ENCODE results near the gene ARHGEF1.

The ARHGEF1 gene

DNA sequence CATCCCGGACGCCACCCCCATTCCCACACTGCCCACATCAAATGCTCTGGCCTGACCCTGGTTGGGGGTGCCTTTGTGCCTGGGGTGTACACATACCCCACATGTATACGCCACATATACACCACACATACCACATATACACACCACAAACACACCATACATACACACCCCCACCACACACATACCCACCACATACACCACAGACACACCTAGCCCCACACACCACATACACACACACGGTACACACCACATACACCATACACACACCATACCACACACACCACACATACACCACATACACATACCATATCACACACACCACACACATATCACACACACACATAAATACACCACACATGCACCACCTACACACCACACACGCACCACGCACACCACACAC is 35.1 kb downstream of the ARHGEF1 start:
- FAIRE-seq: no peak
- no peak for DNase-seq (ENCODE audit: low spot score)

GRCh38 chr19:41918653-41919244 is 35.8 kb downstream of the ARHGEF1 start:
- DNase-seq (ENCODE audit: low spot score) (no peak), FAIRE-seq (peak; percentile 100)

DNA sequence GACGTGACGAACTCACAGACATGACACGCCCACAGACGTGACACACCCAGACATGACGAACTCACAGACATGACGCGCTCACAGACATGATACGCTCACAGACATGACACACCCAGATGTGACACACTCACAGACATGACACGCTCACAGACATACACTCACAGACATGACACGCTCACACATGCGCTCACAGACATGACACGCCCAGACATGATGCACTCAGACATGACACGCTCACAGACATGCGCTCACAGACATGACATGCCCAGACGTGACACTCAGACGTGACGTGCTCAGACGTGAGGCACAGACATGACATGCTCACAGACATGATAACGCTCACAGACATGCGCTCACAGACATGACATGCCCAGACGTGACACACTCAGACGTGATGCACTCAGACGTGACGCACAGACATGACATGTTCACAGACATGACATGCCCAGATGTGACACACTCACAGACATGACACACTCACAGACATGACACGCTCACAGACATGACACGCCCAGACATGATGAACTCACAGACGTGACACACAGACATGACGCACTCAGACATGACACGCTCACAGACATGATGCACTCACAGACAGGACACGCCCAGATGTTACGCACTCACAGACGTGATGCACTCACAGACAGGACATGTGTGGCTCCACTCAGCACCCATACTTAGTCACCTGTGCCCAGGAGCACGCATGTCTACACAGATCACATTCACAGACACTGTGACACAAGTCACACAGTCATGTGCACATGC is 37.1 kb downstream of the ARHGEF1 start:
- FAIRE-seq: peak; percentile 97
- no peak for DNase-seq (ENCODE audit: low spot score)

- DNase-seq (ENCODE audit: low spot score): no peak
- FAIRE-seq: no peak
Measured at GRCh38 chr19:41920882-41921576, 38.0 kb downstream of the ARHGEF1 start.

DNA sequence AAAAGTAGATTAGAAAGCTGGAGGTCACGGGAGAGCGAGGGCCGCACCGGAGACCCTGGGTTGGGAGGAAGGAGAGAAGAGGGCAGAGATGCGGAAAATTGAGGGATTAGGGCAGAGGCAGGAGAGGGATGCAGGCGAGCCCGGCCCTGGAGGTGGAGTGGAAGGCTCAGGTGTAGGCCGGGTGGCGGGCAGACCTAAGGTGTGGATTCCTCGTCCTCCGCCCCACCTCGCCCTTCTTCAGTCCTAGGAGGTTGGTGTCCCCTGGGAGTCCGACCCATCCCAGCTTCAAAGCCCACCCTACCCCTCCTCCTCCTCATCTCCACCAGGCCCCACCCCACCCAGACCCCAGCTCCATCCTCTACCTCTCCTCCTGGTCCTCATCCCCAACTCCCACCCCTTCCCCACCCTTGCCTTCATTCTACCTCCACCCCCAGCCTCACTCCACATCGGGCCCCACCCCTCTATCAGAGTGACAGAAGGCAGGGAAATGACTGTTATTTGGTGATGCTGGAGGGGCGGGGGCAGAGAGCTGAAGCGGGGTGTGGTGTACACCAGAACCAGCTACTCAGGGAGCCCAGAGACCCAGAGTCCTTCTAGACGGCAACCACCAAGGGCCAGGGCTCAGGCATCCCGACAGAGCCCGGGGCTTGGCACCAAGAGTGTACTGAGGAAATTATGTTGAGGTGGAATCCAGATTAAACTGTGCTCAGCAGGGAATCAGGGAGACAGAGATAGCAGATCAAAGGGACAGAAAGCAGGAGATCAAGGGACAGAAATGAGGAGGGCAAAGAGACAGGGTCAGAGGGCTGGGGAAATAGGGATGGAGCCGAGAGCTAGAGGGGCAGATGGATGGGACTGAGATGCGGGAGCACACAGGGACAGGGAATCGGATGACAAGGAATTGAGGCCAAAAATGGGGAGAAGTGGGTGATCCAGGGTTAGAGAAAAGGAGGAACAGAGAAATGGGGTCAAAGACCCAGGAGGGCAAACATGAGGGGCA is 38.9 kb downstream of the ARHGEF1 start:
- FAIRE-seq (no peak), DNase-seq (ENCODE audit: low spot score) (no peak)

DNA sequence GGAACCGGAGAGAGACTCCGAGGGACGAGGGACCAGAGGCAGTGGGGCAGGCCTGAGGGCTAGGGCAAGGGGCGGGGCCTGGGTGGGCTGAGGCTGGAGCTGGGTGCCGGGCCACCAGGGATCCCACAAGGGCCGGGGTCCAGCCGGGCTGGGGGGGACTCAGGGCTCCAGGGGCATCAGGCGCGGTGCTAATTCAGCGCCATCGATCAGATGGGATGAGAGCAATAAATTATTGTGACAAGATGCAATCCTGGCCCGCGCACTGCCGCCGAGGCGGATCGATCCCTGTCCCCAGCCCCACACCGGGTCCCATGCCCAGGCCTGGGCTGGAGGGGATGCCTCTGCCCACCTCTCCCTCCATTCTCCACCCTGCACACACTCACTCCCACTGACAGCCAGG is 39.6 kb downstream of the ARHGEF1 start:
- no peak for DNase-seq (ENCODE audit: low spot score)
- FAIRE-seq: no peak

GRCh38 chr19:41923045-41923788 is 40.2 kb downstream of the ARHGEF1 start:
- FAIRE-seq (no peak), DNase-seq (ENCODE audit: low spot score) (no peak)

DNA sequence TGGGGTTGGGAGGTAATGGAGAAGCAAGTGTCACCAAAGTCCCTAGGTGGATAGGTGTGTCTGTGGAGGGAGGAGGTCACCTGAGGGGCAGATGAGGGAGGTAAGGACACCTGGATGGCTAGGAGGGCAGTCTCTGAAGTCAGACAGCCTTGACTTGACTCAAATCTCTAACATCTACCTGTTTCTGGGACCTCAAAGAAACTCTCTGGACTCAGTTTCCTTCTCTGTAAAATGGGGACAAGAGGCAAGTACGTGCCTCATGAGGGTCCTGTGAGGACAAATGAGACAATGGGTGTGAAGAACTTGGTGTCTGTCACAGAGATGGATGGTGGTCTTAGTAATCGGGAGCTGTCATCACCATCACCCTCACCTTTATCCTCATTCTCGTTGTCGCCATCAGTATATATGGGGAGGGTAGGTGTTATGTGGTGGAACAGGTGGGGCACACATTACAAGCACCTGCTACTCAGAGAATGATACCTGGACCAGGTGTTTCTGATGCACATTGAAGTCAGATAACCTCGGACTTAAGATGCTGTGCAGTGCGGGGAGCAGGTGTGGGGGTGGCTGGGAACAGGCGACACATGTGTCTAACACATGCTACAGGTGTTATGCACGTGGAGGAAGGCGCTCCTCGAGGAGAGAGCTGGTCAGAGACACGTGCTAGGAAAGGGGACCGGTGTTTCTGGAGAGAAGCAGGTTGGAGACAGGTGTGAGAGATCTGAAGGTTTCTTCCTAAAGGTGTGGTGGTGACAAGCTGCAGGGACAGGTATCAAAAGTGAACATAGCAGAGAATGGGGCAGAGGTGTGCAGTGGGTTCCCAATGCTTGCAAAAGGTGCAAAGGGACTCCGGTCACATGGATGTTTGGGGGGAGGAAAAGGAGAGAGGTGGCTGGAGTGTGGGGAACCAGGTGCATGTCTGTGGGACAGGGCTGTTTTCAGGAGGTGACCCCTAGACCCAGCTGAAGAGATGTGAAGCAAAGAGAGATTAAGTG is 41.5 kb downstream of the ARHGEF1 start:
- no peak for FAIRE-seq

GRCh38 chr19:41925208-41926003 is 42.4 kb downstream of the ARHGEF1 start:
- FAIRE-seq: no peak
- no peak for DNase-seq (ENCODE audit: low spot score)

More for the DNA sequence above, 41.5 kb downstream of the ARHGEF1 start:
- DNase-seq (ENCODE audit: low spot score): no peak

DNA sequence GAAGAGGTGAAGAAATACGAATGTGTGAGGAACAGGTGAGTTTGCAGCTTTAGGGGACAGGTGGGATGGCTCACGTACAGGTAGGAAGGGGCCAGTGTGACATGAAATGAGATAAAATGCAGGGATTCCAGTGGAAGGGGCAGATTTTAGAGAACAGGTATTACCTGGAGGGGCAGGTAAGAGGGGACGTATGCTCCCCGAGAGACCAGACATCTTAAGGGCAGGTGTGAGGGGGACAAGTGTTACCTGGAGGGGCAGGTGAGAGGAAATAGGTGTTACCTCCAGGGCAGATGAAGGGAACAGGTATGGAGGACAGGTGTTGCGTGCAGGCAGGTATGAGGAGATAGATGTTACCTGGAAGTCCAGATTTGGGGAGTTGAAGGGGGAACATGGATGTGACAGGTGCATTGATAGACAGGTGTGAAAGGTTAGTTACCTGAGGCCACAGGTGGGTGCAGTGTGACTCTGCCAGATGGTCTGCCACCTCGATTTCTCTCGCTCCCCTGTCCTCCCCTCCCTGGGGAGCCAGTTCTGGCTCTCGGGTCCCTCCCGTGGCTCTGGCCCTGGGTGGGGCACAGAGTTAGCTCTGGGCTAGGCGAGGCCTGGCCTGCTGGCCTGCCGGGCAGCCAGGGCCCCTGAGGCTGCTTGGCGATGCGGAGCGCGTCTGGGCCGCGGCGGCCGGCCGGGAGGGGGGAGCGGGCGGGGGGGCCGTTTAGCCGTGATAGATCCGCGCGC is 43.2 kb downstream of the ARHGEF1 start:
- FAIRE-seq (no peak), DNase-seq (ENCODE audit: low spot score) (no peak)

- DNase-seq (ENCODE audit: low spot score) (no peak), FAIRE-seq (no peak)
Measured at GRCh38 chr19:41926763-41927496, 43.9 kb downstream of the ARHGEF1 start.

GRCh38 chr19:41927497-41928192 is 44.7 kb downstream of the ARHGEF1 start:
- no peak for FAIRE-seq
- peak; percentile 78 for DNase-seq (ENCODE audit: low spot score)

DNA sequence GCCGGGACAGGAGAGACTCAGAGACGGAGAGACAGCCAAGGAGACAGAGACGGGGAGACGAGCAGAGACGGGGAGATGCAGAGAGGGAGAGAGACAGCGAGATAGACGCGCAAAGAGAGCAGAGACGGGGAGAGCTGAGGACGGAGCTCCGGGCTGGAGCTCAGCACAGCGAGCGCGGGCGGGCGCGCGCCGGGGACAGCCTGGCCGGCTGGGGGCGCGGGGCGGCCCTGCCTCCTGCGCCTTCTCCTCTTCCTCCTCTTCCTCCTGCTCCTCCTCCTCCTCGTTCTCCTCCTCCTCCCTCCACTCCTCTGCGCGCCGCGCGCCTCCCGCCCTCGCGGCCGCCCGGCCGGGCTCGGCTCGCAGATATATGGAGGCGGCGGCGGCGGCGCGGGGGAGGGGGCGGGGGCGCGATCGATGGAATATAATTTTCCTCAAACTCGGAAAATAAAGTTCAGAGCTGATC is 45.3 kb downstream of the ARHGEF1 start, which contains the start of gene ERFL:
Gene ERFL, minus strand, starts transcription at position 229 of the 463 bp plus-strand sequence. CDS start 15,530 bp downstream, outside the sequence.
- peak; percentile 87 for DNase-seq (ENCODE audit: low spot score)
- peak; percentile 79 for FAIRE-seq

GRCh38 chr19:41928754-41929535 is 46.0 kb downstream of the ARHGEF1 start:
- DNase-seq (ENCODE audit: low spot score) (peak; percentile 30), FAIRE-seq (peak; percentile 98)

DNA sequence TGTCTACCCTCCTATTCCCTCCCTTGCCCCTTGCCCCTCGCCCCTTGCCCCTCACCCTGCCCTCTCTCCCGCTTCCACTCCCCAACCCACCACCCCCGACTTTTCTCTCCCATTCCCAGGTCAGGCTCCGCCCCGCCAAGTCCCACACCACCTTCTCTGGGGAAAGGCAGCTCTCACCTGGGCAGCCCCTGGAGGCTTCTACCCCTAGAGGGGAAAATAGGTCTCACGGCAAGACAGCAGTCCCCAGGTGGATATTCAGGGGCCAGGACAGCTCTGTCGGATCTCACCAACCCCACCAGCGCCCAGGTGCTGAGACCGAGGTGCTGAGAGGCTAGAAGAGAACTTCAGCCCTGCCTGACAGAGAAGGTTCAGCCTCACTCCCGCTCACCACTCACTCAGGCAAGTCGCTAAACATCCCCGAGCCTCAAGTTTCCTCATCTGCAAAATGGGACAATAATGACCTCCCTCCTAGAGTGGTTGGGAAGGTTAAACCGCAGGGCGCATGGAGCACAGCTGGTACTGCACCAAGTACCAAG is 46.6 kb downstream of the ARHGEF1 start:
- FAIRE-seq (no peak), DNase-seq (ENCODE audit: low spot score) (no peak)

Measured in urothelium cell line (cell line).